PFSK-1 (cell line): ENCODE measurements around the gene MKKS.

Experiments used
- FOXP2 ChIP-seq: optimal IDR thresholded peaks from 2 replicates; pipeline ENCODE3; 2011; ENCODE audit warnings: borderline replicate concordance, control low read depth, inconsistent platforms; ENCODE audit not compliant: insufficient read depth; ENCODE audit errors: extremely low read length, extremely low read depth
- POLR2AphosphoS5 ChIP-seq: IDR thresholded peaks from 2 replicates; pipeline ENCODE4 v1.6.1; 2012; ENCODE audit warnings: low read depth, mild to moderate bottlenecking, control low read depth, low read length, moderate library complexity
- REST ChIP-seq, 2 experiments: IDR thresholded peaks; 2 replicates each; pipeline versions ENCODE4 v1.6.1 to v1.8.0; 2011 to 2012; ENCODE audit warnings: low read depth in 2 of 2, low read length in 2 of 2, control low read depth in 1 of 2, inconsistent platforms in 1 of 2, mild to moderate bottlenecking in 1 of 2, moderate library complexity in 1 of 2; ENCODE audit not compliant: insufficient read depth in 1 of 2
- SIN3A ChIP-seq: IDR thresholded peaks from 2 replicates; pipeline ENCODE4 v1.6.1; 2012; ENCODE audit warnings: mild to moderate bottlenecking, low read length, moderate library complexity, borderline replicate concordance; ENCODE audit not compliant: insufficient read depth
- TAF1 ChIP-seq: IDR thresholded peaks from 2 replicates; pipeline ENCODE4 v1.6.1; 2012; ENCODE audit warnings: low read length, control low read depth, borderline replicate concordance; ENCODE audit not compliant: insufficient read depth

MKKS gene

GRCh38 chr20:10408108-10408813 lies 25.8 kb downstream of the MKKS start:
- no peak for TF ChIP-seq TAF1
- no peak for TF ChIP-seq FOXP2
- TF ChIP-seq SIN3A, result no peak
- TF ChIP-seq REST (IDR thresholded peaks at IDR 0.05; ENCODE audit: insufficient read depth in 1 of 2, low read depth in 2 of 2, low read length in 2 of 2), result no peak
- no peak for TF ChIP-seq POLR2AphosphoS5

GRCh38 chr20:10404959-10405530 lies 29.0 kb downstream of the MKKS start:
- TF ChIP-seq POLR2AphosphoS5 (no peak), SIN3A (no peak), FOXP2 (no peak), REST (IDR thresholded peaks at IDR 0.05; ENCODE audit: insufficient read depth in 1 of 2, low read depth in 2 of 2, low read length in 2 of 2) (no peak), TAF1 (no peak)

GRCh38 chr20:10404023-10404628 lies 29.9 kb downstream of the MKKS start:
- TF ChIP-seq REST (IDR thresholded peaks at IDR 0.05; ENCODE audit: insufficient read depth in 1 of 2, low read depth in 2 of 2, low read length in 2 of 2) (no peak), SIN3A (no peak), POLR2AphosphoS5 (no peak), FOXP2 (no peak), TAF1 (no peak)

GRCh38 chr20:10402938-10403608 lies 30.9 kb downstream of the MKKS start:
- no peak for TF ChIP-seq POLR2AphosphoS5
- TF ChIP-seq REST (IDR thresholded peaks at IDR 0.05; ENCODE audit: insufficient read depth in 1 of 2, low read depth in 2 of 2, low read length in 2 of 2), result no peak
- TF ChIP-seq SIN3A, result no peak
- no peak for TF ChIP-seq FOXP2
- no peak for TF ChIP-seq TAF1
